Ishikawa (cell line): ENCODE results near the gene GAB2.

Experiments used
- CEBPB ChIP-seq: IDR thresholded peaks from 2 replicates; pipeline ENCODE4 v1.6.1; 2012
- CREB1 ChIP-seq: IDR thresholded peaks from 2 replicates; pipeline ENCODE4 v1.6.1; 2012; ENCODE audit warnings: low read depth
- EGR1 ChIP-seq: IDR thresholded peaks from 2 replicates; pipeline ENCODE4 v1.6.1; 2012
- EP300 ChIP-seq: IDR thresholded peaks from 2 replicates; pipeline ENCODE4 v1.6.1; 2012; ENCODE audit warnings: borderline replicate concordance
- FOXM1 ChIP-seq: IDR thresholded peaks from 2 replicates; pipeline ENCODE4 v1.6.1; 2012; ENCODE audit warnings: low read depth, borderline replicate concordance
- NFIC ChIP-seq: IDR thresholded peaks from 2 replicates; pipeline ENCODE4 v1.6.1; 2012
- RAD21 ChIP-seq: IDR thresholded peaks from 2 replicates; pipeline ENCODE4 v1.6.1; 2012; ENCODE audit warnings: low read depth
- TAF1 ChIP-seq: IDR thresholded peaks from 2 replicates; pipeline ENCODE4 v1.6.1; 2012; ENCODE audit warnings: low read depth, mild to moderate bottlenecking
- TCF12 ChIP-seq: IDR thresholded peaks from 2 replicates; pipeline ENCODE4 v1.6.1; 2012; ENCODE audit warnings: low read depth
- TEAD4 ChIP-seq: IDR thresholded peaks from 2 replicates; pipeline ENCODE4 v1.6.1; 2012
- YY1 ChIP-seq: IDR thresholded peaks from 2 replicates; pipeline ENCODE4 v1.6.1; 2012; ENCODE audit warnings: low read depth
- ZBTB7A ChIP-seq: IDR thresholded peaks from 2 replicates; pipeline ENCODE4 v1.6.1; 2012; ENCODE audit warnings: low read depth
- TF ChIP-seq, protein P1 (sequence below): IDR thresholded peaks from 2 replicates; pipeline ENCODE4 v1.6.1; 2012
- TF ChIP-seq, protein P2 (sequence below): IDR thresholded peaks from 2 replicates; pipeline ENCODE4 v1.6.1; 2012; ENCODE audit warnings: low read depth, mild to moderate bottlenecking
- TF ChIP-seq, protein P3 (sequence below): IDR thresholded peaks from 2 replicates; pipeline ENCODE4 v1.6.1; 2012

GAB2 gene

DNA sequence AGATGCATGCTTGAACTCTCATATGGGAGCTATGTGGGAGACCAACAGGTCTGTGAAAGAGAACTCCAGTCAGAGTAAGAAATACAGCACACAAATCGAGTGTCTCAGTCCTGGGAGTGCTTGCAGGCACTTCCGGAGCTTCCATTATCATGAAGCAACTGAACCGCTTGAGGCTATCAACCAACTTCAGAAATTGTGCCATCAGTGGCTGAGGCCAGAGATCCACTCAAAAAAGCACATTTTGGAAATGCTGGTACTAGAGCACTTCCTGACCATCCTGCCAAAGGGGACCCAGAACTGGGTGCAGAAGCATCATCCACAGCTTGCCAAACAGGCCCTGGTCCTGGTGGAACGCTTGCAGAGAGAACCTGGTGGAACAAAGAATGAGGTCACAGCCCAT is 33.4 kb downstream of the GAB2 start:
- TF ChIP-seq TEAD4 (no peak), TAF1 (no peak), RAD21 (no peak), YY1 (no peak), FOXM1 (no peak), CREB1 (no peak), CEBPB (no peak), NFIC (no peak), EP300 (no peak), ZBTB7A (no peak), EGR1 (no peak), TCF12 (no peak)
- TF ChIP-seq, protein P1, sequence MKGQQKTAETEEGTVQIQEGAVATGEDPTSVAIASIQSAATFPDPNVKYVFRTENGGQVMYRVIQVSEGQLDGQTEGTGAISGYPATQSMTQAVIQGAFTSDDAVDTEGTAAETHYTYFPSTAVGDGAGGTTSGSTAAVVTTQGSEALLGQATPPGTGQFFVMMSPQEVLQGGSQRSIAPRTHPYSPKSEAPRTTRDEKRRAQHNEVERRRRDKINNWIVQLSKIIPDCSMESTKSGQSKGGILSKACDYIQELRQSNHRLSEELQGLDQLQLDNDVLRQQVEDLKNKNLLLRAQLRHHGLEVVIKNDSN = no peak
- TF ChIP-seq, protein P2, sequence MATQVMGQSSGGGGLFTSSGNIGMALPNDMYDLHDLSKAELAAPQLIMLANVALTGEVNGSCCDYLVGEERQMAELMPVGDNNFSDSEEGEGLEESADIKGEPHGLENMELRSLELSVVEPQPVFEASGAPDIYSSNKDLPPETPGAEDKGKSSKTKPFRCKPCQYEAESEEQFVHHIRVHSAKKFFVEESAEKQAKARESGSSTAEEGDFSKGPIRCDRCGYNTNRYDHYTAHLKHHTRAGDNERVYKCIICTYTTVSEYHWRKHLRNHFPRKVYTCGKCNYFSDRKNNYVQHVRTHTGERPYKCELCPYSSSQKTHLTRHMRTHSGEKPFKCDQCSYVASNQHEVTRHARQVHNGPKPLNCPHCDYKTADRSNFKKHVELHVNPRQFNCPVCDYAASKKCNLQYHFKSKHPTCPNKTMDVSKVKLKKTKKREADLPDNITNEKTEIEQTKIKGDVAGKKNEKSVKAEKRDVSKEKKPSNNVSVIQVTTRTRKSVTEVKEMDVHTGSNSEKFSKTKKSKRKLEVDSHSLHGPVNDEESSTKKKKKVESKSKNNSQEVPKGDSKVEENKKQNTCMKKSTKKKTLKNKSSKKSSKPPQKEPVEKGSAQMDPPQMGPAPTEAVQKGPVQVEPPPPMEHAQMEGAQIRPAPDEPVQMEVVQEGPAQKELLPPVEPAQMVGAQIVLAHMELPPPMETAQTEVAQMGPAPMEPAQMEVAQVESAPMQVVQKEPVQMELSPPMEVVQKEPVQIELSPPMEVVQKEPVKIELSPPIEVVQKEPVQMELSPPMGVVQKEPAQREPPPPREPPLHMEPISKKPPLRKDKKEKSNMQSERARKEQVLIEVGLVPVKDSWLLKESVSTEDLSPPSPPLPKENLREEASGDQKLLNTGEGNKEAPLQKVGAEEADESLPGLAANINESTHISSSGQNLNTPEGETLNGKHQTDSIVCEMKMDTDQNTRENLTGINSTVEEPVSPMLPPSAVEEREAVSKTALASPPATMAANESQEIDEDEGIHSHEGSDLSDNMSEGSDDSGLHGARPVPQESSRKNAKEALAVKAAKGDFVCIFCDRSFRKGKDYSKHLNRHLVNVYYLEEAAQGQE = no peak
- TF ChIP-seq, protein P3, sequence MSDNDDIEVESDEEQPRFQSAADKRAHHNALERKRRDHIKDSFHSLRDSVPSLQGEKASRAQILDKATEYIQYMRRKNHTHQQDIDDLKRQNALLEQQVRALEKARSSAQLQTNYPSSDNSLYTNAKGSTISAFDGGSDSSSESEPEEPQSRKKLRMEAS = no peak

DNA sequence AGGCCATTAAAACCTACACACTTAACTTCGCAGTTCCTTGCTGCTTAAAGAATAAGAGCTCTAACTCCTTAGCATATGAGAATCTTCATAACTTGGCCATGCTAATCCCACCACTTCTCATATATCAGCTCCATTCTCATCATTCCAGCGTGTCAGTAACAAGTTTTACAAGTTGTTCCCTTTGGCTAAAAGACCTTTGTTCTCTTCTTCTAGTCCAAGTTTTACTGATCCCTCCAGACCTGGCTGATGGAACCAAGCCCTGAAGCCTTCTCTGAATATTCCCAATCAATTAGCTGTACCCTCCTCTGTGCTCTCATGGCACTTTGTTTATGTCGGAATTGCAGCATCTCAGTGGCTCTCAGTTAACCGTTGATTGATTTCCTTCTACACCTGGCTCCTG is 35.8 kb downstream of the GAB2 start:
- TF ChIP-seq CREB1 = no peak
- no peak for TF ChIP-seq EP300
- TF ChIP-seq, protein P2 = no peak
- TF ChIP-seq RAD21 = no peak
- no peak for TF ChIP-seq FOXM1
- no peak for TF ChIP-seq EGR1
- TF ChIP-seq, protein P1 = no peak
- TF ChIP-seq NFIC = no peak
- TF ChIP-seq CEBPB = no peak
- TF ChIP-seq, protein P3 = no peak
- no peak for TF ChIP-seq TAF1
- no peak for TF ChIP-seq TEAD4
- no peak for TF ChIP-seq TCF12
- no peak for TF ChIP-seq ZBTB7A
- TF ChIP-seq YY1 = no peak

DNA sequence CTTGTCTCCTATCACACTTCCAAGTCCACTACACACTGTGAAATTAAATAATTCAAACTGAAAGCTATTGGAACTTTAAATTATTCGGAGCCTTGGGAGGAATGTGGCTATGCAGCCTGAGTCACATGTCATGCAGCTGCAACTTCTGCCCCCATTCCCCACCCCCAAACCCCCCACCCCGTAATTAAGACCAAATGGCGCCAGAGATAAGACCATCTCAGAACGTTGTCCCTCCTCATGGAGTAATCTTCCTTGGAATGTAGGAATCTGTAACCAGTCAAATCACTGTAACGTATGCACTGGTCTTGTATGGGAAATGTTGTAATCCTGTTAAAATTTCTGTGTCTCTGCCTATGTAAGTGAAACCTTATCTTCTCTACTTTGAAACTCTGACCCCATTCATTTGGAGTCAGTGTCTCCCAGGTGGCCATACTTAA is 37.0 kb downstream of the GAB2 start:
- TF ChIP-seq TAF1 = no peak
- TF ChIP-seq RAD21 = no peak
- no peak for TF ChIP-seq YY1
- TF ChIP-seq TEAD4 = no peak
- no peak for TF ChIP-seq EGR1

DNA sequence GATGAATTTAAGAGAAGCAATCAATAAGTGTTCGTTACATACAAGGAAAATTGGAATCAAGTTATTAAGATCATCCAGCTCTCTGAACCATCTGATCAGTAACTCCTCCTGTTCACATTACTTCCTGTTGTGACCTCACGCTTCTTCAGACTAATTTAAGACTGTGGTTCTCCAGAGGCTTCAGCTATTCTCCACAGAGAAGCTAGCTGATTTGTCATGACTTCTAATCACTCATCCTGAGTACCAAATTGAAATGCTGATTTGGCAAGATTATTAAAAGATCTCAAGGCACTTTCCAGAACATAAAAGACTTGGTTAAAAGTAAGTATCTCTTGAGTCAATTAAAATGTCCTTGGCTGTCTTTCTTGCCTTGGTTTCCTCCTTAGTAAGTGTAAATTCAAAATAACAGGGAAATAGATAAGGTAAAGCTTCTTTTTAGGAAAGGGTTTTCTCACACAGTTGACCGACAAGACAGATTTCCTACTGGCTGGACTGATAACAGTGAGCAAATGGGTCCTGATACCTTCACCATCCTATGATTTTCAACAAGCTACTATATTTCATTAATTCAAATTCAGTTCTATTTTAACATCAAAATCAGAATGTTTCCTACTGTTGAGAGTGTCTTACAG is 38.5 kb downstream of the GAB2 start:
- TF ChIP-seq TAF1 (no peak), FOXM1 (no peak), EP300 (no peak), CEBPB (no peak), TCF12 (no peak), NFIC (no peak), RAD21 (no peak), CREB1 (no peak), TEAD4 (no peak), YY1 (no peak), EGR1 (no peak), ZBTB7A (no peak)
- TF ChIP-seq, protein P3 = no peak
- TF ChIP-seq, protein P2 = no peak
- TF ChIP-seq, protein P1 = no peak
